ENCODE measurements around the gene HSPA9.

DNA sequence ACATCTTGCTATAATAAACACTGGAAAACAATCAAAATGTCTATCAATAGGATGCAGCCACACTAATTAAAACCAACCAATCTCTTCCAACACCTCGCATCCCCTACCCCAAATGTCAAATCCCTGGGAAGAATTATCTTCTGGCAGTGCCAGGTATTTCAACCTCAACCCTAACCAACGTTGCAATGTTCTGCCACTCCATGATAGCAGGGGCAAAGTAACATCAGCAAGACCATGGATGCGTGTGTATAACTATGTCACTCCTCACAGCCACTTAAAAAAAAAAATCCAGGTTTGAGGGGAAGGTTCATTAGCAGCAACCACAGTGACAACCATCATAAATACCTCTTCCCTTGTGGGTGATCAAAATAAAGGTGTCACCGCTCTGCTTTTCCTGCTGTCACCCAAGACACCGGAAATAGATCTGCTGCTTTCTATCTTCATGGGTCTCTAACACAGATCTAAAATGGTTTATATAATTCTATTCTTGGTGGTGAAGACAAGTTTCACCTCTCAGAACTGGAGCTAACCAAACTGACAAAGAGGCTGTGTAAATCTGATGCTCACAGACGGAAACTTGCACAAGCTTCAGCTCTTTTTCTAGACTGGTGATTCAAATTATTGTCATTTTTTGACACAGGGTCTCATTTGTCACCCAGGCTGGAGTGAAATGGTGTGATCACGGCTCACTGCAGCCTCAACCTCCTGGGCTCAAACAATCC, 9.9 kb downstream of the HSPA9 start:
- TF ChIP-seq POLR2AphosphoS5 (IDR thresholded peaks at IDR 0.05; ENCODE audit: borderline replicate concordance, low read depth, low read length) (no peak), EZH2 (IDR thresholded peaks at IDR 0.05) (no peak)

All from SK-N-MC (cell line).